Upper lobe of left lung (tissue), 4 donors: ENCODE data around the gene WFIKKN2.

Experiments used
- CTCF ChIP-seq, 6 experiments: fragments of 450-650 bp in 4 of 6; fragments of 200-600 bp in 2 of 6; sonication (generic) in 2 of 6; IDR thresholded peaks; one replicate each; pipeline ENCODE4 v1.5.1; 2016 to 2019; ENCODE audit warnings: antibody characterized with exemption in 6 of 6
- EP300 ChIP-seq, 4 donors: sonication (generic); formaldehyde crosslinking; IDR thresholded peaks; one replicate each; pipeline ENCODE4 v1.5.1; 2017; ENCODE audit warnings: antibody characterized with exemption in 4 of 4, control low read depth in 2 of 4

- TF ChIP-seq CTCF (IDR thresholded peaks at IDR 0.05) (no peak), EP300 (IDR thresholded peaks at IDR 0.05) (no peak)
These were observed 31.6 kb downstream of the WFIKKN2 start for GRCh38 chr17:50866950-50867362.
